Eye (tissue), 1 donor: ENCODE results near the gene SNX13.
A peak's percentile ranks its signal among the peaks of the same experiment; 100 is the strongest.

Experiments used
- DNase-seq: peaks from one replicate; pipeline ENCODE4 v3.0.0-alpha.2; 2015

Gene SNX13

DNA sequence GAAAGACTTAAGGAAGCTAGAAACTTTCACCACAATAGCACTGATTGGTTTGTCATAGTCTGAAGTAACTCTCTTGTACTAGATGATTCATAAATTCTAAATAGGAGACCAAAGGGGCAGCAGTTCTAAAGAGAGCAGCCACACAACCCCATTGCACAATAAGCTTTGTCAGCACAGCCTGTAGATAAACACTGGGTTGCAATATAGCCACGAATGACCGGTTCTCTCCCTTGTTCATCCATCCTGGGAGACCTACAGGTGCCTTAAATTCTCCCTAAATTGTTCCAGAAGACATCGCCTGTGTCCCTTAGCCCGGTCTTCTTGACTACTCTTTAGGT, 167.0 kb downstream of the SNX13 start:
- DNase-seq = no peak

DNA sequence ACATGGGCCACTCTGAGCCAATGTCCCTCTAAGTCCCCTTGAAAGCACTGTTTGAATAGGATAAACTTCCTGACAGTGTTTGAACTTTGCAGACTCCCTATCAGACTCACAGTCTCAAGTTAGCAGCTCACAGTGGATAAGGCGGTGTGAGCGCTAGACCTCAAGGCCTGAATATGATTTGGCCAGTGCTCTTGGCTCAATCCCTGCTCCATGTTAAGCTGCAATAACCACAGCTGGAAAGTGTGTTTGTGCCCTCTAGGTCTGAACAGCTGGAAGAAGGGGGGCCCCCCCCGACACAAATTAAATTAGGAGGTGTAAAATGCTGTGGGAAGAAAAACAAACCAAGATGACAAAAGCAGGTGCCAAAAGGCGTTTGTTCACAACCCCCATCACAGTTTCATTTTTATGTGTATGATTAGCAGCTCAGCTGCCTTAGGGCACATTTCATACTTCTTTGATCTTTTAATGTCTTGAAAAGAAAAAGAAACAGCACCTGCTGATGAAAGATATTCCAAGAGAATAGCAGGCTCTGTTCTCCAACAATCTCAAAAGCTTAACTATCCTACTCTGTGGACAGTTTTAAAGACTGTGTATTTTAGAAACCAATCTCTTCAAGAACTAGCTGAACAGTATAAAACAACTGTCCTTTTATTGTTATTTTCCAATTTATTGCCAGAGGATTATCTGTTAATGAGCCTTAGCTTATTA, 167.6 kb downstream of the SNX13 start:
- DNase-seq = peak; percentile 53

DNA sequence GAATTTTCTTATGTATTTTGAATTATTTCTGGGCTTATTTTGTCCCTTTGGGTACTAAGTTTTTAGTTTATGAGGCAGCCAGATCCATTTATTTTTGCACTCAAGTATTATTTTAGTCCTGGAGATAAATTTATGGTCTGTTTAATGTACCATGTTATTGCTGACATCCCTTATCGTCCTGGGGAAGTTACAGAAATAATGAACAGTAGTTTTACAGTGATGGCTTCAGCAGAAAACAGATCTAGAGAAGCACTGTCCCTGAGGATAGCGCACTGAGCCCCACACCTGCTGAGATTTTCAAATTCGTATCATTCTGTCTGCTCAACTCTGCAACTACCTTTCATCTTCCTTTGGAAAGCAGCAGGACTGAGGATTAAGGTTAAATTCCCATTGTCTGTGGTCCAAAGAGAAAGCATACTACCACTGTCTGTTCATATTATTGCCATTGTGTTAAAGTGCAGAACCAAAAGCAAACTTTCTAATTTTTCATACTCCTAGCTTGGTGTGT, 168.3 kb downstream of the SNX13 start:
- DNase-seq = no peak

- no peak for DNase-seq
Measured at GRCh38 chr7:17770710-17771375, 169.5 kb downstream of the SNX13 start.

GRCh38 chr7:17769918-17770317, 170.4 kb downstream of the SNX13 start:
- peak; percentile 87 for DNase-seq

DNA sequence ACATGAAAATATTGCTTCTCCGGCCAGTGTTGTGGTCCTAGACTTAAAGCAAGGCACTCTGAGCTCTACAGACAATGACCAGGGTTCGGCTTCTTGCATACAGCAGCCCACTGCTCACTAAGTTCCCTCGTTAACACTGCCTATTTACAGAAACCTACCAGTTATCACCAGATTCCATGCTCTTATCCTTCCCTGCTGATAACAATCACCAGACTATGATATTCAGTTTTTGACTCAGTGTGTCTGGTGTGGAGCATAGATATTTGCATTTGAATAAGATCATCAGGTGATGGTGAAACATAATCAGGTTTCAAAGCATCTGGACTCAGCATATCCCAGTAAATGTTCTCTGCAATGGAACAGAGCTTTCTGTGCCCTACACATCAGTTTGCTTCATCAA, 182.3 kb downstream of the SNX13 start:
- DNase-seq = no peak

DNA sequence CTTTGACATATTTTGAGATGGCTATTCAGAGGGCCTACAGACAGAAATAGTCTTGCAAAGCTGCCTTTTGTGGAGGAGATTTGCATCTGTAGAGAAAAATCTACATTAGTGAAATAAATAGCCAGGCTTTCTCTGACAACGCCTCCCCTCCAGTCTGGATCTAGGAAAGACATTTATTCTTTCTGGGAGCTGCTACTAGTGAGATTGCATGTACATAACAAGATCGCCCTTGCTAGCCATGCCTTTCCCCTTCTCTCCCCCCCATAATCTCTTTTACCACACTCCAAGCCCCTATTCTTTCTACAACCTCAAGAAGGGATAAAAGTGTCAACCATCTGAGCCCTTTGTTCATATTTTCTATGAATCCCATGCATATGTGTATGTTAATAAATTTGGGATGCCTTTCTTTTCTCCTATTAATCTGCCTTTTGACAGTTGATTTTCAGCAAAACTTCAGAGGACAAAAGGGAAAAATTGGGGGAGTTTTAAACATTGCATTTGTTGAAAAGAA, 194.2 kb downstream of the SNX13 start:
- no peak for DNase-seq

- no peak for DNase-seq
Measured at GRCh38 chr7:17745610-17746009, 194.7 kb downstream of the SNX13 start.

DNA sequence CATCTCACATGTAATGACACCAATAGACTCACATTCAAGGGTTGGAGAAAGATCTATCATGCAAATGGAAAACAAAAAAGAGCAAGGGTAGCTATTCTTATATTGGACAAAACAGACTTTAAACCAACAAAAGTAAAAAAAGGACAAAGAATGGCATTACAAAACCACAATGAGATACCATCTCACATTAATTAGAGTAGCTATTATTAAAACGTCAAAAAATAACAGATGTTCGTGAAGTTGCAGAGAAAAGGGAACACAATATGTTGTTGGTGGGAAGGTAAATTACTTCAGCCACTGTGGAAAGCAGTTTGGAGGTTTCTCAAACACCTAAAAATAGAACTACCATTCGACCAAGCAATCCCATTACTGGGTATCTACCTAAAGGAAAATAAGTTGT, 197.0 kb downstream of the SNX13 start:
- no peak for DNase-seq

DNA sequence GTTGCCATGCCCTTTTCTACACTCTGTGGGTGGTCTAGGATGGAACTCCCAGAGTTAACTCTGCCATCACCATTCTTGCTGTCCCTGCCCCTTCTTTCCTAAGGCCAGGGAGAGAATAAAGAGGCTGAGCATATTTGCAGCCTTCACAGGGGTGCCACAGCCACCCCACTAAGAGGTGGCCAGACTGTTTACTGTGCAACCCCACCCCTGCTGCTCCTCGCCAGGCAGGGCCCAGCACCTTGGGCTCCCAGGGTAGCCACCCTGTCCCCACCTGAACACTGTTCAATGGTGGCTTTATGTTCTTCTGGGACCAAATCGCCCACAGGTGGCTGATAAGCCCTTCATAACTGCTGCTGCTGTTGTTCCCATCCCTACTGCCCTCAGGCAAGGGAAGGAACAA, 198.9 kb downstream of the SNX13 start:
- no peak for DNase-seq
